ENCODE measurements around the gene RGS17.

- TF ChIP-seq CTCF (IDR thresholded peaks at IDR 0.05), result no peak
- no peak for TF ChIP-seq POLR2A (IDR thresholded peaks at IDR 0.05)
These were observed 49.2 kb downstream of the RGS17 start for GRCh38 chr6:153081914-153082313.
